ENCODE data around the gene IRF1. TPM values are rescaled to one million over a fixed set of nuclear protein-coding genes. Genes with fewer than 3 reads are reported as not detected.

Gene IRF1
- total and polyA plus RNA-seq, 4 donors, result 32.9 to 141 (median 68.5) TPM

DNA sequence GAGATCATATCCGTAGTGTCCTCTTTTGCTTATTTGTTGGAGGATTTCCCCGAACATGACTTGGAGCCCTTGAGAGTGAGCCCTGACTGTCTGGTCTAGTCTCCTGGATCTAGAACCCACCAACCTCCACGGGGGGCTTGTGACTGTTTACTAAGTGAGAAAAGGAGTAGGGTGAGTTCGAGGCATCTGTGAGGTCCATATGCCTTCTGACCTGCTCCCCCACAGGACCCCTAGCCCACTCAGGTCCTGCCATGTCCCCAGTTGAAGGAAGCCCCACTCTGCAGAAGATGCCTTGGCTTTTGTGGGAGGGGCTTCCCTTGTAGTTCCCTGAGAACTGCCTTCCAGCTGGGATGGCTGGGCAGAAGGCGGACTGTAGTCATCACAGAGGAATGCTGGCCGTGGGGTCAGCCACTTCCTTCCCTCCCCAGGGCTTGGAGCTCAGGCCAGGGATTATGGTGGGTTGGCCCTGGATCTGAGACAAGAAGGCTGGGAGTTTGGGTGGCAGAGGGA is 7.0 kb upstream of the IRF1 start:
- ATAC-seq (ENCODE audit: insufficient read depth, low FRiP score) (no peak), DNase-seq (peak; percentile 71 to 75 (median 71))
- TF ChIP-seq, protein P1, sequence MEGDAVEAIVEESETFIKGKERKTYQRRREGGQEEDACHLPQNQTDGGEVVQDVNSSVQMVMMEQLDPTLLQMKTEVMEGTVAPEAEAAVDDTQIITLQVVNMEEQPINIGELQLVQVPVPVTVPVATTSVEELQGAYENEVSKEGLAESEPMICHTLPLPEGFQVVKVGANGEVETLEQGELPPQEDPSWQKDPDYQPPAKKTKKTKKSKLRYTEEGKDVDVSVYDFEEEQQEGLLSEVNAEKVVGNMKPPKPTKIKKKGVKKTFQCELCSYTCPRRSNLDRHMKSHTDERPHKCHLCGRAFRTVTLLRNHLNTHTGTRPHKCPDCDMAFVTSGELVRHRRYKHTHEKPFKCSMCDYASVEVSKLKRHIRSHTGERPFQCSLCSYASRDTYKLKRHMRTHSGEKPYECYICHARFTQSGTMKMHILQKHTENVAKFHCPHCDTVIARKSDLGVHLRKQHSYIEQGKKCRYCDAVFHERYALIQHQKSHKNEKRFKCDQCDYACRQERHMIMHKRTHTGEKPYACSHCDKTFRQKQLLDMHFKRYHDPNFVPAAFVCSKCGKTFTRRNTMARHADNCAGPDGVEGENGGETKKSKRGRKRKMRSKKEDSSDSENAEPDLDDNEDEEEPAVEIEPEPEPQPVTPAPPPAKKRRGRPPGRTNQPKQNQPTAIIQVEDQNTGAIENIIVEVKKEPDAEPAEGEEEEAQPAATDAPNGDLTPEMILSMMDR (IDR thresholded peaks at IDR 0.05; ENCODE audit: control extremely low read depth, extremely low read depth), result no peak
- H3K4me1 ChIP-seq (ENCODE audit: control insufficient read depth in 5 of 5, insufficient read depth in 5 of 5, low read length in 5 of 5), result peaks cover 0 to 35% (median 12%) of the 10 kb centered on the region in 5 donors
- 33 to 43% methylated on average over 6 of the region's 6 CpGs for WGBS, 2 donors
- H3K27ac ChIP-seq (ENCODE audit: low read depth in 1 of 2, low read length in 1 of 2), result peak overlapping the region; percentile 93 to 99
- H3K4me3 ChIP-seq, result no peak overlapping the region
- H3K9me3 ChIP-seq (ENCODE audit: control insufficient read depth in 4 of 4, insufficient read depth in 3 of 4, low read length in 3 of 4), result no peaks in the 10 kb centered on the region
- H3K27me3 ChIP-seq (ENCODE audit: control insufficient read depth in 3 of 3, insufficient read depth in 3 of 3, low read length in 2 of 3), result no peaks in the 10 kb centered on the region
- H3K9ac ChIP-seq (ENCODE audit: insufficient read depth in 1 of 2, low read length in 2 of 2), result peak overlapping the region in 1 of 2 donors; percentile 57
- no peaks in the 10 kb centered on the region for H3K36me3 ChIP-seq (ENCODE audit: control insufficient read depth in 4 of 4, insufficient read depth in 4 of 4, low read length in 4 of 4)

DNA sequence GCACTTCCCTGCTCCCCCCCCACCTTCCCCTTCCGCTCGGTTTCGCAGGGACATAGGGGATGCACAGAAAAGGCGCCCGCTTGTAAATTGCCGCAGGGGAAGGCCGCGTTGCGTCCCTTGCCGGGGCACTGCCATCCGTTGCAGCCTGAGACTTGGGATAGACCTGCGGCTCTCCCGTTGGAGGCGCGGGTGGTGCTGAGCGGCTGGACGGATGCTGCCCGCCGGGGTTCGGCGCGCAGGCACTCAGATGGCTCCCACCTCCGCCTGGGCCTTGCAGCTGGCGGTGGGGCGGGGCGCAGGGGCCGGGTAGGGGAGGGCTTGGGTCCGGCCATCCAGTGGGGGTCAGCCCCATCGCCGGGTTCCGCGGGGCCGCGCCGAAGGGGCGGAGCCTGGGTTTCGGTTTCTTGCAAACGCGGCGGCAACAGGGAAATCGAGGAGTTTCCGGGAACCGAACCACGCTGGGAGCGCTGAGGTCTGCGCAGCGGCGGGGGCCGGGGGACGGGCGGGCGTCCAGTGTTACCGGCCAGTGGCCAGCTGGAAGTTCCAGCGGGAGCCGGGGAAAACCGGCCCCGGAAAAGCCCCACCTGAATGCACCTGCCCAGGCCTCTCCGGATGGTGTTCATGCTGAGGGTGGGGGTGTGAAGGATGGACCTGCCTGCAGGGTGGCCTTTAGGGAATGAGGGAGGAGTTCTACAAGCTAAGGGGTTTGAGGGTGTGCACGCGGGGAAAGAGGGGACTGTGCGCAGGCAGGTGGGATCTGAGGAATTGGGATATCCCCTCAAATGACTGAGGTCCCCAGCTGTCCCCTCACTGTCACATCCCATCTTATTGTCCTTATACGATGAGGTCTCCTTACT is 6.3 kb upstream of the IRF1 start:
- DNase-seq (peak; percentile 86 to 90 (median 90)), ATAC-seq (ENCODE audit: insufficient read depth, low FRiP score) (peak; percentile 81)
- Histone ChIP-seq H3K9me3 (ENCODE audit: control insufficient read depth in 4 of 4, insufficient read depth in 3 of 4, low read length in 3 of 4) (no peaks in the 10 kb centered on the region), H3K4me3 (peak overlapping the region; percentile 67), H3K36me3 (ENCODE audit: control insufficient read depth in 4 of 4, insufficient read depth in 4 of 4, low read length in 4 of 4) (no peaks in the 10 kb centered on the region), H3K4me1 (ENCODE audit: control insufficient read depth in 5 of 5, insufficient read depth in 5 of 5, low read length in 5 of 5) (peaks cover 6 to 33% (median 12%) of the 10 kb centered on the region in 5 donors), H3K27ac (ENCODE audit: low read depth in 1 of 2, low read length in 1 of 2) (peak overlapping the region; percentile 93 to 99), H3K9ac (ENCODE audit: insufficient read depth in 1 of 2, low read length in 2 of 2) (peak overlapping the region; percentile 4 to 70), H3K27me3 (ENCODE audit: control insufficient read depth in 3 of 3, insufficient read depth in 3 of 3, low read length in 2 of 3) (no peaks in the 10 kb centered on the region)
- WGBS, 2 donors, result 2 to 3% methylated on average over 58 to 62 of the region's 62 CpGs
- TF ChIP-seq, protein P1 (IDR thresholded peaks at IDR 0.05; ENCODE audit: control extremely low read depth, extremely low read depth), result no peak

DNA sequence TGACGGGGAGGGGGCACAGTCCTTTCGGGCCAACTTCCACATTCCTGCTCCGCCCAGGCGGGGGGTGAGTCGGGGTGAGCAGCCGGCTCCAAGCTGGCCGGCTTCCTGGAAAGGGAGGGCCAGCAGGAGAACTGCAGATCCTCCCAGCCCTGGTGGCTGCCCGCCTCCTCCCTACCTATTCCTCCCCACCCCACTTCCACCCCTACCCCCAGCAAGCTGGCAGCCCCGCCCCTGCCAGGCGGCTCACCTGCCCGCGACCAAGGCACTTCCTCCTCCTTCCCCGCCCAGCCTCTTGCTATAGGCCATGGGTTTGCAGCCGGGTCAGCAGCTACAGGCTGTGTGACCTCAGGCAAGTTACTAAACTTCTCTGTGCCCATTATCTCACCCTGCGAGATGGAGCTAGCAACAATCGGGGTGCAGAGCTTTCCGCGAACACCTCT is 5.6 kb upstream of the IRF1 start:
- Histone ChIP-seq H3K4me3 (peak overlapping the region; percentile 67), H3K36me3 (ENCODE audit: control insufficient read depth in 4 of 4, insufficient read depth in 4 of 4, low read length in 4 of 4) (no peaks in the 10 kb centered on the region), H3K4me1 (ENCODE audit: control insufficient read depth in 5 of 5, insufficient read depth in 5 of 5, low read length in 5 of 5) (peaks cover 7 to 36% (median 12%) of the 10 kb centered on the region in 5 donors), H3K27ac (ENCODE audit: low read depth in 1 of 2, low read length in 1 of 2) (peak overlapping the region; percentile 93 to 99), H3K9ac (ENCODE audit: insufficient read depth in 1 of 2, low read length in 2 of 2) (peak overlapping the region; percentile 4 to 70), H3K9me3 (ENCODE audit: control insufficient read depth in 4 of 4, insufficient read depth in 3 of 4, low read length in 3 of 4) (no peaks in the 10 kb centered on the region), H3K27me3 (ENCODE audit: control insufficient read depth in 3 of 3, insufficient read depth in 3 of 3, low read length in 2 of 3) (no peaks in the 10 kb centered on the region)
- 0% methylated on average over 14 to 18 of the region's 18 CpGs for WGBS, 2 donors
- peak; percentile 93 for DNase-seq
- TF ChIP-seq, protein P1 (IDR thresholded peaks at IDR 0.05; ENCODE audit: control extremely low read depth, extremely low read depth), result no peak
- ATAC-seq (ENCODE audit: insufficient read depth, low FRiP score), result peak; percentile 79

Data from lung (tissue), 12 donors.